Astrocyte (in vitro differentiated cells and primary cell): ENCODE data around the gene ITGA2B. TPM values are rescaled to one million over a fixed set of nuclear protein-coding genes. Genes with fewer than 3 reads are reported as not detected.
"Not testable (repeated sequence)": the region's sequence is repeated elsewhere in the genome, so short reads cannot be mapped to it uniquely, and the experiment has no call there.

Experiments used
- DNase-seq: peaks from one replicate; pipeline ENCODE4 v3.0.0-alpha.2; 2010; ENCODE audit warnings: low read depth
- FAIRE-seq: peaks from 2 replicates; lab custom pipeline; 2011; peaks lifted over from hg19 to GRCh38; lab: Jason Lieb, UNC
- H2AFZ ChIP-seq: 2 replicates; pipeline ENCODE4 v1.6.0; 2012; ENCODE audit warnings: low read depth, low read length, inconsistent platforms
- H3K27ac ChIP-seq: 2 replicates; pipeline ENCODE4 v1.5.1; 2011; ENCODE audit warnings: low read depth, low read length, inconsistent platforms
- H3K27me3 ChIP-seq: 2 replicates; pipeline ENCODE4 v1.6.0; 2011; ENCODE audit warnings: low read length, inconsistent platforms; ENCODE audit not compliant: insufficient read depth
- H3K36me3 ChIP-seq: 2 replicates; pipeline ENCODE4 v1.5.1; 2011; ENCODE audit warnings: low read length, inconsistent platforms; ENCODE audit not compliant: insufficient read depth
- H3K4me1 ChIP-seq: 2 replicates; pipeline ENCODE4 v1.5.1; 2011; ENCODE audit warnings: low read length, inconsistent platforms; ENCODE audit not compliant: insufficient read depth
- H3K4me2 ChIP-seq: 2 replicates; pipeline ENCODE4 v1.6.0; 2012; ENCODE audit warnings: low read length, inconsistent platforms
- H3K4me3 ChIP-seq: 2 replicates; pipeline ENCODE4 v1.5.1; 2011; ENCODE audit warnings: low read depth, mild to moderate bottlenecking, low read length, inconsistent platforms; ENCODE audit not compliant: insufficient read depth
- H3K79me2 ChIP-seq: 2 replicates; pipeline ENCODE4 v1.6.0; 2012; ENCODE audit warnings: mild to moderate bottlenecking, low read length, inconsistent platforms; ENCODE audit not compliant: insufficient read depth
- H3K9ac ChIP-seq: 2 replicates; pipeline ENCODE4 v1.6.0; 2012; ENCODE audit warnings: mild to moderate bottlenecking, low read length, inconsistent platforms
- H3K9me3 ChIP-seq: 2 replicates; pipeline ENCODE4 v1.5.1; 2012; ENCODE audit warnings: low read depth, mild to moderate bottlenecking, low read length, inconsistent platforms; ENCODE audit not compliant: insufficient read depth
- H4K20me1 ChIP-seq: 2 replicates; pipeline ENCODE4 v1.6.0; 2012; ENCODE audit warnings: low read length, inconsistent platforms; ENCODE audit not compliant: insufficient read depth
- H3K27ac Mint-ChIP-seq: one replicate; pipeline ENCODE4 v1.8.0; 2021; ENCODE audit warnings: mild to moderate bottlenecking, mixed read lengths; ENCODE audit not compliant: unreplicated experiment
- H3K27me3 Mint-ChIP-seq: one replicate; pipeline ENCODE4 v1.8.0; 2021; ENCODE audit warnings: low read depth, mixed read lengths; ENCODE audit not compliant: unreplicated experiment
- H3K36me3 Mint-ChIP-seq: one replicate; pipeline ENCODE4 v1.8.0; 2021; ENCODE audit warnings: low read depth, mixed read lengths; ENCODE audit not compliant: unreplicated experiment
- H3K4me1 Mint-ChIP-seq: one replicate; pipeline ENCODE4 v1.8.0; 2021; ENCODE audit warnings: low read depth, mixed read lengths; ENCODE audit not compliant: unreplicated experiment
- H3K4me3 Mint-ChIP-seq: one replicate; pipeline ENCODE4 v1.8.0; 2021; ENCODE audit warnings: mild to moderate bottlenecking, moderate library complexity, mixed read lengths; ENCODE audit not compliant: unreplicated experiment
- H3K9me3 Mint-ChIP-seq: one replicate; pipeline ENCODE4 v1.8.0; 2021; ENCODE audit warnings: mild to moderate bottlenecking, mixed read lengths; ENCODE audit not compliant: unreplicated experiment
- EZH2 ChIP-seq: IDR thresholded peaks from 2 replicates; pipeline ENCODE4 v1.6.1; 2012; ENCODE audit warnings: mild to moderate bottlenecking, low read length, inconsistent platforms; ENCODE audit not compliant: insufficient read depth
- total RNA-seq: library from RNA; stranded (reverse); gene quantifications from 2 replicates; pipeline ENCODE4 v1.2.1, GENCODE V29; 2021
- TF ChIP-seq, protein P1 (sequence below): IDR thresholded peaks from 2 replicates; pipeline ENCODE4 v1.5.1; 2011; ENCODE audit warnings: low read depth, mild to moderate bottlenecking, inconsistent platforms, low read length, moderate library complexity; ENCODE audit not compliant: insufficient read depth

The ITGA2B gene
- total RNA-seq, 1 donor from 2014 or later = 0.68 TPM

DNA sequence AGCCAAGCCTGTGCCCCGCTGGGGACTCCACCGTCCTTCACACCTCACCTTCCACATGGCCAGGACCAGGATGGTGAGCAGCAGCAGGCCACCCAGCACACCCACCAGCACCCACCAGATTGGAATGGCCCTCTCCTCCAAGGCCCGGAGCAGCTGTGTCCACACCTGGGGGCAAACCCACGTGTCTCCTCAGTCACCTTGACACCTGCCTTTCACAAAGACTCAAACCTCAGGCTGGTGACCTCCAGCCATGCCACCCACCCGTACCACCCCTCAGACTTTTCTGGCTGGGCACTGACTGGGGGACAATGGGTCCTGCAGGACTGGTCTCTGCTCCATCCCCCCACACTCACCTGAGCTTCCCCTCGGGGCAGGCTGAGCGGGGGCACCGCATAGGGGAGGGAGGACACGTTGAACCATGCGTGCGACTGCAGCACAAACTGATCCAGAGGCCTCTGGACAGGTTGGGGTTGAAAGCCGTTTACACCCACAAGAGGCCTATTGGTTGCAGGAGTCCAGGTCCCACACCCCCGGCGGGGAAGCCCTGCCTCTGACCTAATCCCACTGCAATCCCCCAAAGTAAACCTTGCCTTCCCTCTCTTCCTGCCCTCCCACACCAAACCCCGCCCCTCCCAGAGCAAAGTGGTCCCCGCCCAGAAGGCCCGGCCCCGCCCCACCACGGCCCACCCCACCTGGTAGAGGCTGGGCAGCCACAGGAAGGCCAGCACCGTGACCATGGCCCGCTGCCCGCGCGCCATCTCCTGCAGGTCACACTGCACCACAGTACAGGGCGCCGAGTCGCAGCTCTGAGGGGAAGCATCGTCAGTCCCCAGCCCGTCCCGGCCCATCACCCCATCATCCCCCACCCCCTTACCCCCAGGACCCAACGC is 14.9 kb downstream of the ITGA2B start:
- H3K4me2 ChIP-seq = no peak overlapping the region
- H3K4me3 Mint-ChIP-seq = no peak overlapping the region
- H3K4me1 Mint-ChIP-seq = no peaks in the 10 kb centered on the region
- no peaks in the 10 kb centered on the region for H3K79me2 ChIP-seq
- H4K20me1 ChIP-seq = no peaks in the 10 kb centered on the region
- H3K9ac ChIP-seq = no peak overlapping the region
- peaks cover 18% of the 10 kb centered on the region for H3K27me3 Mint-ChIP-seq
- H3K36me3 Mint-ChIP-seq = no peaks in the 10 kb centered on the region
- H3K4me3 ChIP-seq = no peak overlapping the region
- H3K9me3 Mint-ChIP-seq = no peaks in the 10 kb centered on the region
- no peak overlapping the region for H3K27ac ChIP-seq
- no peak for TF ChIP-seq EZH2
- TF ChIP-seq, protein P1, sequence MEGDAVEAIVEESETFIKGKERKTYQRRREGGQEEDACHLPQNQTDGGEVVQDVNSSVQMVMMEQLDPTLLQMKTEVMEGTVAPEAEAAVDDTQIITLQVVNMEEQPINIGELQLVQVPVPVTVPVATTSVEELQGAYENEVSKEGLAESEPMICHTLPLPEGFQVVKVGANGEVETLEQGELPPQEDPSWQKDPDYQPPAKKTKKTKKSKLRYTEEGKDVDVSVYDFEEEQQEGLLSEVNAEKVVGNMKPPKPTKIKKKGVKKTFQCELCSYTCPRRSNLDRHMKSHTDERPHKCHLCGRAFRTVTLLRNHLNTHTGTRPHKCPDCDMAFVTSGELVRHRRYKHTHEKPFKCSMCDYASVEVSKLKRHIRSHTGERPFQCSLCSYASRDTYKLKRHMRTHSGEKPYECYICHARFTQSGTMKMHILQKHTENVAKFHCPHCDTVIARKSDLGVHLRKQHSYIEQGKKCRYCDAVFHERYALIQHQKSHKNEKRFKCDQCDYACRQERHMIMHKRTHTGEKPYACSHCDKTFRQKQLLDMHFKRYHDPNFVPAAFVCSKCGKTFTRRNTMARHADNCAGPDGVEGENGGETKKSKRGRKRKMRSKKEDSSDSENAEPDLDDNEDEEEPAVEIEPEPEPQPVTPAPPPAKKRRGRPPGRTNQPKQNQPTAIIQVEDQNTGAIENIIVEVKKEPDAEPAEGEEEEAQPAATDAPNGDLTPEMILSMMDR = no peak
- DNase-seq (no peak), FAIRE-seq (no peak)
- H2AFZ ChIP-seq = no peak overlapping the region
- H3K9me3 ChIP-seq = no peaks in the 10 kb centered on the region
- peaks cover 2% of the 10 kb centered on the region for H3K27me3 ChIP-seq
- no peak overlapping the region for H3K27ac Mint-ChIP-seq
- no peaks in the 10 kb centered on the region for H3K36me3 ChIP-seq
- H3K4me1 ChIP-seq = no peaks in the 10 kb centered on the region

DNA sequence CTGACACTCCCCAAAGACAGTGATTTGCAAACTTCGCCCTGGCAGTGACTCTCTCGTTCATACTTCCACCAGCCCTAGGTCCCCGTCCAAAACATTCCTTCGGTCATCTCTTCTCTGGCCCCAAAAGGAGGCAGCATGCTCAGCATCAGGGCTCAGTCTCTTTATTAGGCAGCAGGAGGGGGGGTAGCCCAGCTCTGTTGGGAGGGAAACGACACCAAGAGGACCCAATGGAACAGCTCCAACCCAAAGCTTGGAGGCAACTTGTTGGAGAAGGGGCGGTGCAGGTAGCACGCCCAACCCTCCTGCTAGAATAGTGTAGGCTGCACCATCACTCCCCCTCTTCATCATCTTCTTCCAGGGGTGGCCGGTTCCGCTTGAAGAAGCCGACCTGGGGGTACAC is 17.4 kb downstream of the ITGA2B start:
- H3K9me3 Mint-ChIP-seq = no peaks in the 10 kb centered on the region
- TF ChIP-seq, protein P1 = no peak
- TF ChIP-seq EZH2 = no peak
- Histone ChIP-seq H3K79me2 (no peaks in the 10 kb centered on the region), H3K4me1 (no peaks in the 10 kb centered on the region), H3K27me3 (peaks cover 3% of the 10 kb centered on the region), H2AFZ (no peak overlapping the region), H3K9me3 (no peaks in the 10 kb centered on the region), H3K27ac (no peak overlapping the region), H3K9ac (no peak overlapping the region), H4K20me1 (no peaks in the 10 kb centered on the region), H3K36me3 (no peaks in the 10 kb centered on the region), H3K4me2 (no peak overlapping the region), H3K4me3 (no peak overlapping the region)
- DNase-seq (no peak), FAIRE-seq (no peak)
- peaks cover 25% of the 10 kb centered on the region for H3K27me3 Mint-ChIP-seq
- no peak overlapping the region for H3K4me3 Mint-ChIP-seq
- H3K27ac Mint-ChIP-seq = no peak overlapping the region
- no peaks in the 10 kb centered on the region for H3K36me3 Mint-ChIP-seq
- H3K4me1 Mint-ChIP-seq = no peaks in the 10 kb centered on the region

DNA sequence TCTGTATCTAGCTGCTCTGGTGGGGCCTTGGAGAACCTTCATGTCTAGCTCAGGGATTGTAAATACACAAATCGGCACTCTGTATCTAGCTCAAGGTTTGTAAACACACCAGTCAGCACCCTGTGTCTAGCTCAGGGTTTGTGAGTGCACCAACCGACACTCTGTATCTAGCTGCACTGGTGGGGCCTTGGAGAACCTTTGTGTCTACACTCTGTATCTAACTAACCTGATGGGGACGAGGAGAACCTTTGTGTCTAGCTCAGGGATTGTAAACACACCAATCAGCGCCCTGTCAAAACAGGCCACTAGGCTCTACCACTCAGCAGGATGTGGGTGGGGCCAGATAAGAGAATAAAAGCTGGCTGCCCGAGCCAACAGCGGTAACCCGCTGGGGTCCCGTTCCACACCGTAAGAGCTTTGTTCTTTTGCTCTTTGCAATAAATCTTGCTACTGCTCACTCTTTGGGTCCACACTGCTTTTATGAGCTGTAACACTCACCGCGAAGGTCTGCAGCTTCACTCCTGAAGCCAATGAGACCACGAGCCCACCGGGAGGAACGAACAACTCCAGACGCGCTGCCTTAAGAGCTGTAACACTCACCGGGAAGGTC is 19.9 kb downstream of the ITGA2B start:
- H3K9me3 ChIP-seq, H3K79me2 ChIP-seq, H3K27ac Mint-ChIP-seq, H3K4me1 Mint-ChIP-seq, H3K9me3 Mint-ChIP-seq, H3K9ac ChIP-seq, H3K4me1 ChIP-seq, H4K20me1 ChIP-seq, FAIRE-seq, H3K4me2 ChIP-seq, H2AFZ ChIP-seq, H3K36me3 ChIP-seq, H3K4me3 Mint-ChIP-seq, H3K36me3 Mint-ChIP-seq, DNase-seq, H3K4me3 ChIP-seq, H3K27ac ChIP-seq: not testable (repeated sequence)
- peaks cover 39% of the 10 kb centered on the region for H3K27me3 Mint-ChIP-seq
- H3K27me3 ChIP-seq = peaks cover 13% of the 10 kb centered on the region

DNA sequence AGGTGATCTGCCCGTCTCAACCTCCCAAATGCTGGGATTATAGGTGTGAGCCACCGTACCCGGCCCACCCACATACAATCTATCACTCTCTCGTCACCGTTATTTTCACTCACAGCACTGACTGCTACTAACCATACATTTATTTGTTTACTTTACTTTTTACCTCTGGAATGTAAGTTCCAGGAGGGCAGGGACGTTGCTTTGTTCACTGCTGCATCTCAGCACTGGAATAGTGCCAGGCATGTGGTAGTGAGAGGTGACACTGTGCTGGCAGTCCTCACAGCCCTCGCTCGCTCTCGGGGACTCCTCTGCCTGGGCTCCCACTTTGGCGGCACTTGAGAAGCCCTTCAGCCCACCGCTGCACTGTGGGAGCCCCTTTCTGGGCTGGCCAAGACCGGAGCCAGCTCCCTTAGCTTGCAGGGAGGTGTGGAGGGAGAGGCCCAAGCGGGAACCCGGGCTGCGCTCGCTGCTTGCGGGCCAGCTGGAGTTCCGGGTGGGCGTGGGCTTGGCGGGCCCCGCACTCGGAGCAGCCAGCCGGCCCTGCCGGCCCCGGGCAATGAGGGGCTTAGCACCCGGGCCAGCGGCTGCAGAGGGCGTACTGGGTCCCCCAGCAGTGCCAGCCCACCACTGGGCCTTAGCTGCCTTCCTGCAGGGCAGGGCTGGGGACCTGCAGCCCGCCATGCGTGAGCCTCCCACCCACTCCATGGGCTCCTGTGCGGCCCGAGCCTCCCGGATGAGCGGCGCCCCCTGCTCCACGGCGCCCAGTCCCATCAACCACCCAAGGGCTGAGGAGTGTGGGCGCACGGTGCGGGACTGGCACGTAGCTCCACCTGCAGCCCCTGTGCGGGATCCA is 20.8 kb downstream of the ITGA2B start:
- peaks cover 13% of the 10 kb centered on the region for H3K27me3 ChIP-seq
- H3K36me3 ChIP-seq, H3K27ac Mint-ChIP-seq, H3K4me1 ChIP-seq, H3K27ac ChIP-seq, H3K36me3 Mint-ChIP-seq, DNase-seq, H3K4me1 Mint-ChIP-seq, H2AFZ ChIP-seq, H3K9me3 Mint-ChIP-seq, H3K79me2 ChIP-seq, H3K9me3 ChIP-seq, H3K4me2 ChIP-seq, H3K4me3 ChIP-seq, H4K20me1 ChIP-seq, H3K4me3 Mint-ChIP-seq, FAIRE-seq, H3K9ac ChIP-seq: not testable (repeated sequence)
- H3K27me3 Mint-ChIP-seq = peaks cover 35% of the 10 kb centered on the region
